Measurements from ENCODE around the gene ZNF408. TPM values are rescaled to one million over a fixed set of nuclear protein-coding genes. Genes with fewer than 3 reads are reported as not detected.

ZNF408 gene
- total RNA-seq, 2 experiments from 2014 or later: 12.9 to 15.1 TPM

- H3K27ac Mint-ChIP-seq: no peak overlapping the region
- H3K4me1 Mint-ChIP-seq: no peaks in the 10 kb centered on the region
- no peaks in the 10 kb centered on the region for H3K36me3 Mint-ChIP-seq
- DNase-seq: no peak
- H3K27me3 Mint-ChIP-seq: no peaks in the 10 kb centered on the region
- no peaks in the 10 kb centered on the region for H3K9me3 Mint-ChIP-seq
- H3K4me3 Mint-ChIP-seq: no peak overlapping the region
Observed at GRCh38 chr11:46724088-46724487, 23.3 kb downstream of the ZNF408 start.

DNA sequence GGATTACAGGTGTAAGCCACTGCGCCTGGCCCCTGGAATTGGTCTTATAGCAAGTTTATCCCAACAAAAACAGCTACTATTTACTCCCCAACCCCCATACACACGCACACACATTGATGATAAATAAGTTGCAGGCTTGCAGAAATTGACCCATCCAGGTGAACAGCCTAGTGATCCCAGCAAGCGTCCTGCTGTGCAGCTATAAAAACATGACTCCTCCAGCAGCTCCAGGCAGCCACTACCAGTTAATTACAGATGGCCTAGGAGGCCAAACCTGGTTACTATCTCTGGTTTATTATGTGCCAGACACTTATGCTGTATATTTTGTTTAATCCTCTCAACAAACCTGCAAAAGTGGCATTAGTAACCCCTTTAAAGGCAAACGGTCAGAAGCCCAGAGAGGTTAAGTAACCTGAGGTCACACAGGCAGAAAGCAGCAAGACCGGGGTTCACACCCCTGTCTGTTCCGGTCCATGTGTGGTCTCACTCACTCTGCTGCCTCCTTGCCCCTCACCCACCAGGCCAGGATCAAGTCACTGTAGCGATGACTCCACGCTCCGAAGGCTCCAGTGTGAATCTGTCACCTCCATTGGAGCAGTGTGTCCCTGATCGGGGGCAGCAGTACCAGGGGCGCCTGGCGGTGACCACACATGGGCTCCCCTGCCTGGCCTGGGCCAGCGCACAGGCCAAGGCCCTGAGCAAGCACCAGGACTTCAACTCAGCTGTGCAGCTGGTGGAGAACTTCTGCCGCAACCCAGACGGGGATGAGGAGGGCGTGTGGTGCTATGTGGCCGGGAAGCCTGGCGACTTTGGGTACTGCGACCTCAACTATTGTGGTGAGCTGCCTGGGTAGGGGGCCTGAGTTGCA, 24.7 kb downstream of the ZNF408 start:
- Mint-ChIP-seq H3K27ac (no peak overlapping the region), H3K36me3 (no peaks in the 10 kb centered on the region), H3K9me3 (no peaks in the 10 kb centered on the region), H3K4me1 (no peaks in the 10 kb centered on the region), H3K4me3 (no peak overlapping the region), H3K27me3 (no peaks in the 10 kb centered on the region)
- no peak for DNase-seq

- Mint-ChIP-seq H3K27ac (no peak overlapping the region), H3K27me3 (no peaks in the 10 kb centered on the region), H3K4me3 (no peak overlapping the region), H3K9me3 (no peaks in the 10 kb centered on the region), H3K36me3 (no peaks in the 10 kb centered on the region), H3K4me1 (no peaks in the 10 kb centered on the region)
- no peak for DNase-seq
Observed at GRCh38 chr11:46726206-46726862, 25.5 kb downstream of the ZNF408 start.

GRCh38 chr11:46727952-46728658, 27.3 kb downstream of the ZNF408 start:
- no peak for DNase-seq
- H3K27me3 Mint-ChIP-seq: no peaks in the 10 kb centered on the region
- H3K9me3 Mint-ChIP-seq: no peaks in the 10 kb centered on the region
- no peaks in the 10 kb centered on the region for H3K4me1 Mint-ChIP-seq
- no peak overlapping the region for H3K27ac Mint-ChIP-seq
- no peaks in the 10 kb centered on the region for H3K36me3 Mint-ChIP-seq
- no peak overlapping the region for H3K4me3 Mint-ChIP-seq

DNA sequence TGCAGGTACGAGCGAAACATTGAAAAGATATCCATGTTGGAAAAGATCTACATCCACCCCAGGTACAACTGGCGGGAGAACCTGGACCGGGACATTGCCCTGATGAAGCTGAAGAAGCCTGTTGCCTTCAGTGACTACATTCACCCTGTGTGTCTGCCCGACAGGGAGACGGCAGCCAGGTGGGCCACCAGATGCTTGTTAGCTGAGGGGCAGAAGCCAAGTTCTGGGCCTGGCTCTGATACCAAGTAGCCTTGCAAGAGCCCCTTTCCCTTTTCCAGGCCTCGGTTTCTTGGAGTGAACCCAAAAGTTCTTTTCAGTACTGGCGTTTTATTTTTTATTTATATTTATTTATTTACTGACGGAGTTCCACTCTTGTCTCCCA, 27.8 kb downstream of the ZNF408 start:
- no peaks in the 10 kb centered on the region for H3K4me1 Mint-ChIP-seq
- H3K27ac Mint-ChIP-seq: no peak overlapping the region
- no peaks in the 10 kb centered on the region for H3K27me3 Mint-ChIP-seq
- H3K9me3 Mint-ChIP-seq: no peaks in the 10 kb centered on the region
- H3K36me3 Mint-ChIP-seq: no peaks in the 10 kb centered on the region
- DNase-seq: no peak
- no peak overlapping the region for H3K4me3 Mint-ChIP-seq

GRCh38 chr11:46729110-46730027, 28.5 kb downstream of the ZNF408 start:
- no peaks in the 10 kb centered on the region for H3K4me1 Mint-ChIP-seq
- H3K9me3 Mint-ChIP-seq: no peaks in the 10 kb centered on the region
- H3K4me3 Mint-ChIP-seq: no peak overlapping the region
- no peaks in the 10 kb centered on the region for H3K36me3 Mint-ChIP-seq
- no peak for DNase-seq
- no peak overlapping the region for H3K27ac Mint-ChIP-seq
- H3K27me3 Mint-ChIP-seq: no peaks in the 10 kb centered on the region

DNA sequence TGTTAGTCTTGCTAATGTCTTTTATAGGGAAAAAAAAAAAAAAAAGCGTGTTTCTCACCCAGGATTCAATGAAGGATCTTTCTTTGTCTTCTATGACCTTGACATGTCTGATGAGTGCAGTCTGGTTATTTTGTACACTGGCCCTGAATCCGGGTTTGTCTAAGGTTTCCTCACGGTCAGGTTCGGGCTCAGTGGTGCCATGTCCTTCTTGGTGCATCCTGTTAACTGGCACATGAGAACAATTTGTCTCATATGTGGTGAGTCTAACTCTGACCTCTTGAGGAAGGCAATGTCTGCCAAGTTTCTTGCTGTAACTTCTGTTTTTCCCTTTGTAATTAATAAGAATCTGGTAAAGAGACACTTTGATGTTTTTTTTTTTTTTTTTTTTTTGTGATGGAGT, 30.7 kb downstream of the ZNF408 start:
- no peak overlapping the region for H3K4me3 Mint-ChIP-seq
- H3K27ac Mint-ChIP-seq: no peak overlapping the region
- no peaks in the 10 kb centered on the region for H3K4me1 Mint-ChIP-seq

GRCh38 chr11:46733234-46733633, 32.4 kb downstream of the ZNF408 start:
- Mint-ChIP-seq H3K9me3 (no peaks in the 10 kb centered on the region), H3K4me1 (no peaks in the 10 kb centered on the region), H3K27me3 (no peaks in the 10 kb centered on the region), H3K36me3 (no peaks in the 10 kb centered on the region), H3K4me3 (no peak overlapping the region), H3K27ac (no peak overlapping the region)
- DNase-seq: no peak

More for the DNA sequence above, 30.7 kb downstream of the ZNF408 start:
- H3K36me3 Mint-ChIP-seq: no peaks in the 10 kb centered on the region
- H3K27me3 Mint-ChIP-seq: no peaks in the 10 kb centered on the region
- no peaks in the 10 kb centered on the region for H3K9me3 Mint-ChIP-seq
- no peak for DNase-seq

DNA sequence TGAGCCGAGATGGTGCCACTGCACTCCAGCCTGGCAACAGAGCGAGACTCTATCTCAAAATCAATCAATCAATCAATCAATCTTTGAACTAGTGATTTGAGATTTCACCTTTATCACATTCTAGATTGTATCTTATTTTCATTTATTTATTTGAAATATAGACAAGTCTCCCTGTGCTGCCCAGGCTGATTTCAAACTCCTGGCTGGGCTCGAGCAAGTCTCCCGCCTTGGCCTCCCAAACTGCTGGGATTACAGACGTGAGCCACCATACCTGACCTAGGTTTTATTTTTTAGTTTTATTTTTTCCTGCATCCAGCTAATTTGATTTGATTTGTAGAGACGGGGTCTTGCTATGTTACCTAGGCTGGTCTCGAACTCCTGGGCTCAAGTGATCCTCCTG, 35.3 kb downstream of the ZNF408 start:
- Mint-ChIP-seq H3K36me3 (peaks cover 10% of the 10 kb centered on the region), H3K4me3 (no peak overlapping the region), H3K27ac (no peak overlapping the region), H3K9me3 (no peaks in the 10 kb centered on the region), H3K27me3 (no peaks in the 10 kb centered on the region), H3K4me1 (no peaks in the 10 kb centered on the region)
- no peak for DNase-seq

- H3K27me3 Mint-ChIP-seq: no peaks in the 10 kb centered on the region
- no peaks in the 10 kb centered on the region for H3K4me1 Mint-ChIP-seq
- no peak for DNase-seq
- H3K36me3 Mint-ChIP-seq: peaks cover 15% of the 10 kb centered on the region
- H3K9me3 Mint-ChIP-seq: no peaks in the 10 kb centered on the region
- H3K27ac Mint-ChIP-seq: no peak overlapping the region
- no peak overlapping the region for H3K4me3 Mint-ChIP-seq
Observed at GRCh38 chr11:46736615-46737014, 35.8 kb downstream of the ZNF408 start.

- Mint-ChIP-seq H3K27ac (no peak overlapping the region), H3K4me1 (no peaks in the 10 kb centered on the region), H3K36me3 (peaks cover 24% of the 10 kb centered on the region), H3K4me3 (no peak overlapping the region), H3K27me3 (no peaks in the 10 kb centered on the region), H3K9me3 (no peaks in the 10 kb centered on the region)
- DNase-seq: no peak
Observed at GRCh38 chr11:46737699-46738098, 36.9 kb downstream of the ZNF408 start.

- H3K27ac Mint-ChIP-seq: no peak overlapping the region
Observed at GRCh38 chr11:46738887-46739286, 38.1 kb downstream of the ZNF408 start.

DNA sequence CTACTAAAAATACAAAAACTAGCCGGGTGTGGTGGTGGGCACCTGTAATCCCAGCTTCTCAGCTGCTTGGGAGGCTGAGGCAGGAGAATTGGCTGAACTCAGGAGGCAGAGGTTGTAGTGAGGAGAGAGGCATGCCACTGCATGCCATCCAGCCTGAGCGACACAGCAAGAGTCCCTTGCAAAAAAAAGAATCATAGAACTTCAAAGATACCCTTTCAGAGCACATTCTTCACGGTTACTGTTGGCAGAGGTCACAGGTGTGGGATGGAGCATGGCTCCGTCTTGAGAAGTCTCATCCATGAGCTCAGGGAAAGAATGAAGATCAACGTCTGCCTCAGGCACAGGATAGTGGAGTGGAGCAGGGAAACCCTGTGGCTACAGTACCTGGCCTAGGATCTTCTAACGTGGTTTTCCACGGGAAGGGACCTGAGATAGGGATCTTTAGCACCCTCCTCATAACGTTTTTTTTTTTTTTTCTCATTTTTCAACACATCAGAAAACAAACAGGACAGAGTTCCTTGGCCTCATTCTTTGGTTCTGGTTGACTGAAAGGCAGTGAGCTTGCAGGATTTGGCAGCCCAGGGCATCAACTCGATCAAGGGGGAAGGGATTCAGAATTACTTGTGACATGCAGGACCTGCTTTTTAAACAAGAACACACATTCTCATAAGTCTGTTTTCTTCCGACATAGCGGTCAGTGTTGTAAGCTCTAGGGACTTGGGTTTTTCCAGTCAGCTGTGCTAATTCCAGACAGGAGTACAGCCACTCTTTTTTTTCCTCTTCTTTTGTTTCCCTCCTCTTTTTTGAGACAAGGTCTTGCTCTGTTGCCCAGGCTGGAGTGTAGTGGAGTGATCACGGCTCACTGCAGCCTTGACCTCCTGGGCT, 41.0 kb downstream of the ZNF408 start:
- H3K36me3 Mint-ChIP-seq: peaks cover 37% of the 10 kb centered on the region
- no peaks in the 10 kb centered on the region for H3K9me3 Mint-ChIP-seq
- no peak overlapping the region for H3K27ac Mint-ChIP-seq
- H3K4me1 Mint-ChIP-seq: no peaks in the 10 kb centered on the region
- no peak for DNase-seq
- H3K4me3 Mint-ChIP-seq: no peak overlapping the region
- H3K27me3 Mint-ChIP-seq: no peaks in the 10 kb centered on the region

More at GRCh38 chr11:46738887-46739286, 38.1 kb downstream of the ZNF408 start:
- no peaks in the 10 kb centered on the region for H3K4me1 Mint-ChIP-seq
- H3K4me3 Mint-ChIP-seq: no peak overlapping the region
- peaks cover 28% of the 10 kb centered on the region for H3K36me3 Mint-ChIP-seq
- H3K9me3 Mint-ChIP-seq: no peaks in the 10 kb centered on the region
- DNase-seq: no peak
- no peaks in the 10 kb centered on the region for H3K27me3 Mint-ChIP-seq

GRCh38 chr11:46743043-46743442, 42.2 kb downstream of the ZNF408 start:
- peaks cover 41% of the 10 kb centered on the region for H3K36me3 Mint-ChIP-seq
- H3K9me3 Mint-ChIP-seq: no peaks in the 10 kb centered on the region
- no peaks in the 10 kb centered on the region for H3K27me3 Mint-ChIP-seq
- no peak overlapping the region for H3K4me3 Mint-ChIP-seq
- no peak overlapping the region for H3K27ac Mint-ChIP-seq
- DNase-seq: no peak
- no peaks in the 10 kb centered on the region for H3K4me1 Mint-ChIP-seq
